Sigmoid colon (tissue), 4 donors: ENCODE results near the gene CCL3.

Experiments used
- CTCF ChIP-seq, 4 experiments: fragments of 450-650 bp in 3 of 4; fragments of 200-600 bp in 1 of 4; IDR thresholded peaks; one replicate each; pipeline ENCODE4 v1.5.1; 2016 to 2019; ENCODE audit warnings: antibody characterized with exemption in 4 of 4, mild to moderate bottlenecking in 3 of 4, moderate library complexity in 2 of 4
- EP300 ChIP-seq, 4 donors: sonication (generic); formaldehyde crosslinking; IDR thresholded peaks; one replicate each; pipeline ENCODE4 v1.6.1; 2017; ENCODE audit warnings: antibody characterized with exemption in 4 of 4
- POLR2A ChIP-seq, 2 donors: fragments of 450-650 bp; IDR thresholded peaks; one replicate each; pipeline ENCODE4 v1.6.1; 2016; ENCODE audit warnings: antibody characterized with exemption in 2 of 2, mild to moderate bottlenecking in 2 of 2, moderate library complexity in 2 of 2
- POLR2AphosphoS5 ChIP-seq, 4 donors: sonication (generic); formaldehyde crosslinking; IDR thresholded peaks; one replicate each; pipeline ENCODE4 v1.6.1; 2017; ENCODE audit warnings: antibody characterized with exemption in 4 of 4

- TF ChIP-seq EP300 (IDR thresholded peaks at IDR 0.05) (no peak), CTCF (IDR thresholded peaks at IDR 0.05) (no peak), POLR2A (IDR thresholded peaks at IDR 0.05) (no peak), POLR2AphosphoS5 (IDR thresholded peaks at IDR 0.05) (no peak)
Measured at GRCh38 chr17:36089888-36090836, at the start of gene CCL3.
